KG1 (cell line): ENCODE results near the gene ANKRD50.

Experiments
- DNase-seq: peaks from one replicate; lab custom pipeline; 2025; lab: John Stamatoyannopoulos, UW

The ANKRD50 gene

GRCh38 chr4:124636788-124637187 is 75.7 kb downstream of the ANKRD50 start:
- DNase-seq, result no peak

GRCh38 chr4:124635331-124635730 is 77.2 kb downstream of the ANKRD50 start:
- no peak for DNase-seq

GRCh38 chr4:124633285-124633941 is 79.1 kb downstream of the ANKRD50 start:
- no peak for DNase-seq

GRCh38 chr4:124632439-124632838 is 80.1 kb downstream of the ANKRD50 start:
- no peak for DNase-seq

- no peak for DNase-seq
Measured at GRCh38 chr4:124631760-124632159, 80.8 kb downstream of the ANKRD50 start.

GRCh38 chr4:124629681-124630080 is 82.9 kb downstream of the ANKRD50 start:
- DNase-seq, result no peak
